Activated T-cell treated with anti-CD3 and anti-CD28 coated beads, Interleukin-2, amount 50 U/mL, for 24 hours (primary cell): Measurements from ENCODE around the gene MCM5.

Source experiments
- DNase-seq: peaks from one replicate; pipeline ENCODE4 v3.0.0-alpha.2; 2020
- H3K27ac Mint-ChIP-seq: 2 replicates; pipeline ENCODE4 v1.8.0; 2020; ENCODE audit warnings: mild to moderate bottlenecking, mixed read lengths
- H3K27me3 Mint-ChIP-seq: 2 replicates; pipeline ENCODE4 v1.8.0; 2020; ENCODE audit warnings: mixed read lengths
- H3K36me3 Mint-ChIP-seq: 2 replicates; pipeline ENCODE4 v1.8.0; 2020; ENCODE audit warnings: low read depth, mixed read lengths
- H3K4me1 Mint-ChIP-seq: 2 replicates; pipeline ENCODE4 v1.8.0; 2020; ENCODE audit warnings: low read depth, mixed read lengths
- H3K4me3 Mint-ChIP-seq: 2 replicates; pipeline ENCODE4 v1.8.0; 2020; ENCODE audit warnings: mild to moderate bottlenecking, moderate library complexity, mixed read lengths
- H3K9me3 Mint-ChIP-seq: 2 replicates; pipeline ENCODE4 v1.8.0; 2020; ENCODE audit warnings: mixed read lengths

The MCM5 gene

DNA sequence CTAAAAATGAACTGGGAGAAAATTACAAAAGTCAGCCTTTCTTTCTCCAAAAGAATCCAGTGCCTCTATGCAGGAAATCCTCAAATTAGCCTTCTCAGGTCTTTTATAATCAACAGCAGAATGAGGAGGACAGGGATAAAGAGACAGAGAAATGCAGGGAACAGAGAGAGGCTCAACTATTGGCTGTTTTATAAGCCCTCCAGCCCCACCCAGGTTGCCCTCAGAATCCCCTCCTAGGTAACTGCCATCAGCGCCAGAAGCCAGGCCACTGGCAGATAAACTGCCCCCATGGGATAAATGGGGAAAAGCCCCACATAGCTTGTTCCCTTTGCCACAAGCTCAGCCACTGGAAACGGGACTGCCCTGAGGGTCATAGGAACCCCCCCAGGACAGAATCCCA lies 29.9 kb upstream of the MCM5 start:
- H3K27ac Mint-ChIP-seq = no peak overlapping the region

DNA sequence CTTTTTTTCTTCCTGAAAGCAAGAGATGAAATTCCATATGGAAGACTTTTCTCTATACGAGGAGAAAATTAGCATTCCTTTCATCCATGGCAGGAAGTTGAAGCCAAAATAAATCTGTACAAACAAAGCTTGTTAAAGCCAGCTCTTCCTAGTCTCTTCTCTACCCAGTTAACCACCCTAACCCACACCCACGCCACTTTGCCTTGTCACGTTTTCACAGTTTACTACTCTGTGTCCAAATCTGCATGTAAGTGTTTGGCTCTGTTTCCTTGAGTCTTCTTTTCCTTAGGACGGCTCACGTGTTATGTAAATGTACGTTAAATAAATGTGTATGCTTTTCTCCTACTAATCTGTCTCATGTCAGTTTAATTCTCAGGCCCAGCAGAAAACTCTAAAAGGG lies 26.2 kb upstream of the MCM5 start:
- Mint-ChIP-seq H3K9me3 (no peaks in the 10 kb centered on the region), H3K27me3 (peaks cover 16% of the 10 kb centered on the region), H3K4me1 (peaks cover 23% of the 10 kb centered on the region), H3K27ac (no peak overlapping the region), H3K36me3 (no peaks in the 10 kb centered on the region), H3K4me3 (no peak overlapping the region)
- no peak for DNase-seq

More for the DNA sequence above, 29.9 kb upstream of the MCM5 start:
- H3K27me3 Mint-ChIP-seq = peaks cover 42% of the 10 kb centered on the region
- no peaks in the 10 kb centered on the region for H3K9me3 Mint-ChIP-seq
- no peak overlapping the region for H3K4me3 Mint-ChIP-seq
- no peaks in the 10 kb centered on the region for H3K36me3 Mint-ChIP-seq
- no peak for DNase-seq
- peaks cover 10% of the 10 kb centered on the region for H3K4me1 Mint-ChIP-seq

DNA sequence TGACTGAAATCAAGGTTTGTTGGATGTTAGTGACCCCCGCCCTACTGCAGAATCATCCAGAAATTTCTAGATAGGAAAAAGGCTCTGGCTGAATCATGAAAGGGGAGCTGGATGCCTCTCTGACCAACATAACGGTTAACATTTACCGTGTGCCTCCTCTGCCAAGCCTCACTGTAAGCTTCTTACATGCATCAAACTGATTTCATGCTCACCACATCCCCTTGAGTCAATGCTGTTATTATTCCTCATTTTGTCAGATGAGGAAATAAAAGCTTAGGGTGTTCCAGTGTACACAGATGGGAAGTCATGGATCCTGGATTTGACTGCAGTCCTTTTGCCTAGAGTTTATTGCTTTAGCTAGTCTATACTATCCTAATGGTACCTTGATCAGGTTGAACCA lies 24.9 kb upstream of the MCM5 start:
- Mint-ChIP-seq H3K27me3 (peaks cover 9% of the 10 kb centered on the region), H3K27ac (no peak overlapping the region), H3K4me3 (no peak overlapping the region), H3K36me3 (no peaks in the 10 kb centered on the region), H3K9me3 (no peaks in the 10 kb centered on the region), H3K4me1 (peaks cover 23% of the 10 kb centered on the region)
- no peak for DNase-seq

DNA sequence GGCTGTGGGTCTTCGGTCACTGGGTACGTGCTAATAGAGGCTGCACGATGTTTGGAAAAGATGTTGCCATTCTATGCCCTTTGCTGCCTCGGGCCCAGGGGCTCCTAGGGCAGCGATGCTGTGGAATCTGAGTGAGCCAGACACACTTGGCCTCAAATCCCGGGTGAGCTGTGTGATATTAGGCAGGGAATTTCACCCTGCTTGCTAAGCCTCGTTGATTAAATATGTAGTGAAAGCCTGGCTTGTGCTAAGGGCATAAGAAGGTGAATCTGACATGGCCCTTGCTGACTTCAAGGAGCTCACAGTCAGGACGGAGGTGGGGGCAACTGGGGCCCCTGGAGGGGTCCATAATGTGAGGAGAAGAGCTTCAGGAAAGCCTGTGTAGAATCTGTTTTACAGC lies 24.4 kb upstream of the MCM5 start:
- H3K4me3 Mint-ChIP-seq = no peak overlapping the region
- H3K36me3 Mint-ChIP-seq = no peaks in the 10 kb centered on the region
- no peak for DNase-seq
- no peak overlapping the region for H3K27ac Mint-ChIP-seq
- H3K27me3 Mint-ChIP-seq = peaks cover 11% of the 10 kb centered on the region
- H3K4me1 Mint-ChIP-seq = peaks cover 22% of the 10 kb centered on the region
- no peaks in the 10 kb centered on the region for H3K9me3 Mint-ChIP-seq

DNA sequence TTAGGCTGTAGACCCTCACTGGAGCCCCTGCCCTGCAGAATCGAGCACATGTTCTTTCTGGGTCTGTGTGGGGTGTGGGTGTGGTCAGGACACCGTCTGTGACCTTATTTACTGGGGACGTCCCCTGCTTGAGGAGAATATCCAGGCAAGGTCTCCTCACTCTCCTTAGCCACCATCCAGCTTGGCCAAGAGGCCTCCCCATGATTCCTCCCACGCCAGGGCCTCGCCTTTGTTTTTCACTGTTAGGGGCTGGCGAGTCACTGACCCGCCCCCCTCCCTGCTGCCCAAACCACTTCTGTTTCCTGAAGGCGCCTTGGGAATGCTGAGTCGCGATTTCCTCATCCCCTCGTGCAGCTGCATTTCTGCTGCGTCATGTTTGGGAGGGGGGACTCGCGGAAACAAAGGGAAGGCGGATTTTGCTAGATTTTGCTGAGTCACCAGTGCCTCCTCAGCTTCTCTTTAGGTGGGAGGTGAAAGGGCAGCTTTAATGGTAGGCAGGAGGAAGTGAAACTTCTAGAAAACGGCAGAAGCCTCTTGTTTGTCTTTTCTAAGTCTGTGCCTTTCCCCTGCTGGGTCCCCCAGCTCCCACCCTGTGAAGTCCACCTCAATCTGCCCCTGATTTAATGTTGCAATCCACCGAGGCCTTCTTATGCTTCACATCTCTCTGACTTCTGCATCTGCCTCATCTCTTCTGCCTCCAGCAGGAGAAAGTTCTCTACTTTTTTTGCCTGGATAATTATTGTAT lies 23.0 kb upstream of the MCM5 start:
- Mint-ChIP-seq H3K4me3 (no peak overlapping the region), H3K27me3 (peaks cover 19% of the 10 kb centered on the region), H3K36me3 (no peaks in the 10 kb centered on the region), H3K27ac (peak overlapping the region; percentile 76), H3K9me3 (no peaks in the 10 kb centered on the region), H3K4me1 (peaks cover 26% of the 10 kb centered on the region)
- DNase-seq = peak; percentile 57

DNA sequence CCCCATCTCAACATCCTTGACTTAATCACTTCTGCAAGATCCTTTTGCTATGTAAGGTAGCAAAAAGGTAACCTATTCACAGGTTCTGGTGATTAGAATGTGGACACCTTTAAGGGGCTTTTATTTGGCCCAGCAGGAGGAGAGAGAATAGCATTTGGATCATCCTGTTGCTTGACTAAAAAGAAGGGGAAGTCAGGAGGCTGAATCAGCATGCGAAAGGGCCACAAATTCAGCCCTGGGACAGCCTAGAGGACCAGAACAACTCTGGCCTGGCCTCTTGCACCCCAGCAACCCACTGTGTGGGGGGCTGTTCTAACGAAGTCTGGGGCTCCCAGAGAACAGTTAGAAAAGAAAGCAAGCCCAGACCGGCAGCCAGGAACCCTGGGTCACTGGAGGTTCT lies 22.2 kb upstream of the MCM5 start:
- Mint-ChIP-seq H3K4me1 (peaks cover 23% of the 10 kb centered on the region), H3K9me3 (no peaks in the 10 kb centered on the region), H3K36me3 (no peaks in the 10 kb centered on the region), H3K4me3 (no peak overlapping the region), H3K27ac (peak overlapping the region; percentile 76), H3K27me3 (peaks cover 26% of the 10 kb centered on the region)
- DNase-seq = no peak

DNA sequence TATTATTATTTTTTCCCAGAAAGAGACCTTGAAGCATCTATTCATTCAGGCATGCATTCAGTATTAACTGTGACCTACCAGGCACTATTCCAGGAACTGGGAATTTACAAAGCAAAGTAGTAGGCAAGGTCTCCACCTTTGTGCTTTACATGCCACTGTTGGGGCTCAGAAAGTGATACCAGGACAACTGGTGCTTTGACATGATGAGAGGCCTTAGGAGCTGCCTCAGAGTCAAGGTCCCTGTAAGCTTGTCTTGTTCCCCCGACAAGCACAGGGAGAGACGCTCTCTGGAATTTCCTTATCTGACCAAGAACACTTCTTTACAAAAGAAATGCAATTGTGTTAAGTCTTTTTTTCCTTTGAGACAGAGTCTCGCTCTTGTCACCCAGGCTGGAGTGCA lies 21.3 kb upstream of the MCM5 start:
- DNase-seq = no peak
- no peak overlapping the region for H3K4me3 Mint-ChIP-seq
- H3K27ac Mint-ChIP-seq = no peak overlapping the region
- no peaks in the 10 kb centered on the region for H3K9me3 Mint-ChIP-seq
- peaks cover 23% of the 10 kb centered on the region for H3K4me1 Mint-ChIP-seq
- peaks cover 34% of the 10 kb centered on the region for H3K27me3 Mint-ChIP-seq
- H3K36me3 Mint-ChIP-seq = no peaks in the 10 kb centered on the region

DNA sequence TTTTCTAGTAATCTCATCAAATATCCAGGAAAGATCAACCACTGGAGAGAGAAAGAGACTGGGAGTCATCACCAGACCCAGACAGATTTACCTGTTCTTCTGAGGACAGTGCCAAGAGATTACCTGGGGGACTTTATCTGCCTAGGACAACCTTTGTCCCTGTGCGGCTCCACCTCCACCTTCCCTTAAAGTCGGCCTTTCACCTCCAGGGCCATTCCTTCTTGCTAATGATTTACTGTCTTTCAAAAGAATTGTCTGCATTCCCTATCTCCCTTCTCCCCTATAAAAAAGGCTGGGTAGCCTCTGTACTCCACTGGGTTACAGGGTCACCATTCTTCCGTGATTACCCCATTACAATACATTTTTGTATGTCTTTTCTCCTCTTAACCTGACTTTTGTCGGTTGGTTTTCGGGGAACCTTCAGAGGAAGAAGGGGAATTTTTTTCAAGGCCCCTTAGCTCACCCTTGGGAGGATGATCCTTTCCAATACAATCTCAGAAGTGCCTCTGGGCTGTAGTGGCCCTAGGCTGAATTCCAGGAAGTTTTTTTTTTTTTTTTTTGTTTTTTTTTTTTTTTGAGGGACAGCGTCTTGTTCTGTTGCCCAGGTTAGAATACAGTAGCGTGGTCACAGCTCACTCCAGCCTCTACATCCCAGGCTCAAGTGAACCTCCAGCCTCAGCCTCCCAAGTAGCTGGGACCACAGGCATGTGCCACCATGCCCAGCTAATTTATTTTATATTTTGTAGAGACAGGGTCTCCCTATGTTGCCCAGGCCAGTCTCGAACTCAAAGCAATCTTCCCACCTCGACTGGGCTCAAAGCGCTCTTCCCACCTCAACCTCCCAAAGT lies 20.6 kb upstream of the MCM5 start:
- H3K27ac Mint-ChIP-seq = no peak overlapping the region

DNA sequence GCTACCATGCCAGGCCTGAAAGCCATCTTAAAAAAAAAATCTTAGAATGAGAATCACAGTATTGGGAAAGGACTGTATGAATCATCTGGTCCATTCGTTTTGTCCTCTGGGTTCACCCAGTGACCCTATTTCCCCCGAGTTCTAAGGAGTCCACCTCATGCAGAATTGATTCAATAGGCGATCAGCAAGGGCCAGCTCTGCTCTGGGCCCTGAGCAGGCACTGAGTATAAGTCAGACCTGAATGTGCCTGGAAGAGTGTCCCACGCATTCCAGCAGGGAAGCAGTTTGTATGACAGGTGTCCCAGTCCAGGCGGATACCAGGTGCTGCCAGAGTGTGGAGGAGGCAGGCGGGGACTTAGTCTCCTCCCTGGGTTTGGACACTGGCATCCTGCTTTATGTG lies 19.9 kb upstream of the MCM5 start:
- H3K27me3 Mint-ChIP-seq = peaks cover 48% of the 10 kb centered on the region
- H3K36me3 Mint-ChIP-seq = no peaks in the 10 kb centered on the region
- H3K9me3 Mint-ChIP-seq = no peaks in the 10 kb centered on the region
- peaks cover 23% of the 10 kb centered on the region for H3K4me1 Mint-ChIP-seq
- H3K4me3 Mint-ChIP-seq = no peak overlapping the region
- no peak for DNase-seq
- H3K27ac Mint-ChIP-seq = no peak overlapping the region

More for the DNA sequence above, 20.6 kb upstream of the MCM5 start:
- DNase-seq = no peak
- Mint-ChIP-seq H3K9me3 (no peaks in the 10 kb centered on the region), H3K27me3 (peaks cover 42% of the 10 kb centered on the region), H3K36me3 (no peaks in the 10 kb centered on the region), H3K4me1 (peaks cover 23% of the 10 kb centered on the region), H3K4me3 (no peak overlapping the region)

DNA sequence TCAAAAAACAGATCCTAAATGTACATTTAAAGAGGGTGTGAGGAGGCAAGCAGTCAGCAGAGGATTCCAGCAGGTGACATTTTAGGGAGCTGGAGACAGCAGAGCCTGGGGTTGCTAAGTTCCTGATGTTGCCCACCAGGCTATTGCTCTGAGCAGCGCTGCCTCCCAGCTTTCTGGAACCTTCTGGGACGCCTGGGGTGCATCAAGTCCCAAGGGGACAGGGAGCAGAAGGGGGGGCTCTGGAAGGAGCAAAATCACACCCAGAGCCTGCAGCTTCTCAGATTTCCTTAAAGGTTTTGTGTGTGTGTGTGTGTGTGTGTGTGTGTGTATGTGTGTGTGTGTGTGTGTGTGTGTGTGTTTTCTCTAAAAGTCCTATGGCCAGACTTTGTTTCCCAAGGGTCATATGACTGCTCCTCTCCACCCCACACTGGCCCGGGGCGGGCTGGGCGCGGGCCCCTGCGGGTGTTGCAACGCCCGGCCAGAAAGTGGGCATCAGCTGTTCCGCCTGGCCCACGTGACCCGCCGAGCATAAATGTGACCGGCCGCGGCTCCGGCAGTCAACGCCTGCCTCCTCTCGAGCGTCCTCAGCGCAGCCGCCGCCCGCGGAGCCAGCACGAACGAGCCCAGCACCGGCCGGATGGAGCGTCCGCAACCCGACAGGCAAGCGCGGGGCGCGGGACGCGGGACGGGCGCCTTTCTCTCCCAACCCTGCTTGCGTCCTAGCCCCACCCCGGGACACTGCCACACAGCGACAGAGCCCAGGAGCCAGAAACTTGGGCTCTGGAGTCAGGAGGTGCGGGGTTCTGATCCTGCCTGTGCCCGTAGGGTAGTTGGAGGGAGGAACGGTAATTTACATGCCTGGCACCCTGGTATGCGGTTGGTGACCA lies 19.2 kb upstream of the MCM5 start, which contains the start of gene HMOX1:
HMOX1 (plus strand) TSS at position 560 of the 887 bp plus-strand sequence; CDS start at position 638, 78 bp downstream.
- Mint-ChIP-seq H3K27ac (no peak within 1 kb of the TSS), H3K27me3 (peaks cover 51% of the 10 kb centered on the region), H3K9me3 (no peaks in the 10 kb centered on the region), H3K4me1 (peaks cover 23% of the 10 kb centered on the region), H3K4me3 (peak within 1 kb of the TSS; percentile 45), H3K36me3 (no peaks in the 10 kb centered on the region)
- DNase-seq = peak; percentile 69

DNA sequence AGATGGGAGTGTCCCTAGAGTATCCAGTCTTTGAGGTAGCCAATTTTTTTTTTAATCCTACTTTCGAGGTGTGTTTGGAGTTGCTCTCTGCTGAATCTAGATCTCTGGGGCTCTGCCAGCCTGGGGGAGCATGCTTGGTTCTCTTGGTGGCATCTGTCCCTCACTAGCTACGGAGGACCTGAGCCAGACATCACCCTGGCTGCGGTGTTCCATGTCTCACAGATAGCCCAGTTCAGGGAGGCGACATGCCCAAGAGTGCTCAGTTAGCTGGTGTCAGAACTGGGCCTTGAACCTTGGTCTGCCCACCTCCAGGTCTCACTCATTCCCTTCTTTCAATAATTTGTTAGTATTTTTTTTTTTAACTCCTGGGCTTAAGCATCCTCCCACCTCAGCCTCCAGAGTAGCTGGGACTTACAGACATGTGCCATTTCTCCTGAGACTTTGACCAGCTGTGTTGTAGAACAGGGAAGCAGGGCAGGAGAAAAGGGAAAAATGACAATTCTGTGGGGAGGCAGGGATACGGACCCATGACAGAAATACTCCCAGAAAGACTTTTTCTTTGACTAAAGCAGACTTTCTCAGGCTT lies 18.4 kb upstream of the MCM5 start:
- Mint-ChIP-seq H3K9me3 (no peaks in the 10 kb centered on the region), H3K36me3 (no peaks in the 10 kb centered on the region), H3K27me3 (peaks cover 54% of the 10 kb centered on the region), H3K4me1 (peaks cover 22% of the 10 kb centered on the region), H3K4me3 (peak overlapping the region; percentile 45), H3K27ac (no peak overlapping the region)
- no peak for DNase-seq

DNA sequence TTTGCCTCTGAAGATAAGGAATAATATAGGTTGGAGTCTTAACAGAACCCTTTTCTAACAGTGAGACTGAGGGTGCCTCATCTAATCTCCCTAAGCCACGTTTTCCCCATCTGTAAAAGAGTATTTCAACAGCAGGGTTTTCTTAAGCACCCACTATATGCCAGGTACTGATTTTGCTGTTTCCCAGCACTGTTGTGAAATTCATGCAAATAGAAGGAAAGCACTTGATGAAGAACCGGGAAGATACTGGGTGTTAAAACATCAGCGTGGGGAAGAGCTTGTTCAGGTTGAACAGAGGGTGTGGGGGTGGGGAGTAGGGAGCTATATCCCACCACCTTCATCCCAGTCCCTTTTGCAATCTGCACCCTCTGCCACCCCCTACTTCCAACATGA lies 16.3 kb upstream of the MCM5 start:
- H3K4me1 Mint-ChIP-seq = peaks cover 10% of the 10 kb centered on the region
- H3K27me3 Mint-ChIP-seq = peaks cover 65% of the 10 kb centered on the region
- no peak overlapping the region for H3K27ac Mint-ChIP-seq
- H3K36me3 Mint-ChIP-seq = no peaks in the 10 kb centered on the region
- no peaks in the 10 kb centered on the region for H3K9me3 Mint-ChIP-seq
- no peak for DNase-seq
- H3K4me3 Mint-ChIP-seq = no peak overlapping the region

DNA sequence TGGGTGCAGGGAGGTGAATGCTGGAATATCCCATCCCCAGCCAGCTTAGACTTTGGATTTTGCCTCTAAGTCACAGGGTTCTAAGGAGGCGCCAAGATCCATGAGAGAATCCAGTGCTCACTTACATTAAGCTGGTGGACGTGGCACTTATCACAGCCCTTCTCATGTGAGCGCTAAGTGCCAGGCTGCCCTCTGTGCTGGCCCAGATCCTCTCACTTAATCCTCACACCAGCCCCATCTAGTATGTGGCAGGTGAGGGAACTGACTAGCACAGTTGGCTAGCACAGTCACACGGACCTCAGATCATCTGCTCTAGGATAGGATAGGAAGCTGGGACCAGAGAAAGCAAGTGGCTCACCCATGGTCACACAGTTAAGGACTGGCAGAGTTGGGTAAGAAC lies 15.4 kb upstream of the MCM5 start:
- Mint-ChIP-seq H3K27ac (no peak overlapping the region), H3K9me3 (no peaks in the 10 kb centered on the region), H3K4me3 (no peak overlapping the region), H3K27me3 (peaks cover 68% of the 10 kb centered on the region), H3K36me3 (no peaks in the 10 kb centered on the region), H3K4me1 (peaks cover 10% of the 10 kb centered on the region)
- no peak for DNase-seq

DNA sequence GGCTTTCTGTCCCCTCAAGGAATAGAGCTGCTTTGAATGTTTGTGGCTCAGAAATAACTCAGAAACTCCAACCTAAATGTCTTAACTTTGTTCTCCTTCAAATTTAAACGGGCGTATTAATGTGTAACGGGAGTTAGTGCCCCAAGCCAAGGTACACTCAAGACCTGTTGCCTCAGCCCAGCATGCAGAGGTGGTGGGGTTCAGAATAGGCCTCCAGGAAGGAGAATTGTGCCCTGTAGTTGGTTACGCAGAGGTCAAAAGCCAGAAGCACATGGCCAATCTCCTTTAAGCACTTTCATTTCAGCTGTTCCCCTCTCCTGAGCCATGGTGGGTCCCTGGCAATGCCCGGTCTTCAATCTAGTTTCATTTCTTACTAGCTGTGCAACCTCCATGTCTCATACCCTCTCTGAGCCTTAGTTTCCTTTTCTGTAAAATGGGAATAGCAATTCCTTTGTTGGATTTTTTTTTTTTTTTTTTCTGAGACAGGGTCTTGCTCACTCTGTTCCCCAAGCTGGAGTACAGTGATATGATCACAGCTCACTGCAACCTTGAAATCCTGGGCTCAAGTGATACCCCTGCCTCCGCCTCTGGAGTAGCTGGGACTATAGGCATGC lies 14.9 kb upstream of the MCM5 start:
- peaks cover 65% of the 10 kb centered on the region for H3K27me3 Mint-ChIP-seq
- no peaks in the 10 kb centered on the region for H3K36me3 Mint-ChIP-seq
- H3K4me1 Mint-ChIP-seq = peaks cover 10% of the 10 kb centered on the region
- H3K4me3 Mint-ChIP-seq = no peak overlapping the region
- no peaks in the 10 kb centered on the region for H3K9me3 Mint-ChIP-seq
- DNase-seq = no peak
- no peak overlapping the region for H3K27ac Mint-ChIP-seq
